RPMI7951 (cell line): ENCODE results near the gene AKR7A3. TPM values are rescaled to one million over a fixed set of nuclear protein-coding genes. Genes with fewer than 3 reads are reported as not detected.
"Not testable (repeated sequence)": the region's sequence is repeated elsewhere in the genome, so short reads cannot be mapped to it uniquely, and the experiment has no call there.

ENCODE experiments used
- DNase-seq: peaks from one replicate; pipeline ENCODE4 v3.0.0-alpha.2; 2012; ENCODE audit warnings: low read depth
- total RNA-seq: library from RNA; depleted of rRNA; stranded (reverse); fragments of >200 nt; shearing (Covaris generic); gene quantifications from 2 replicates; pipeline ENCODE4 v1.2.3, GENCODE V29; 2014

The AKR7A3 gene
- total RNA-seq, 1 experiment from 2014 or later, result 0.84 TPM

DNA sequence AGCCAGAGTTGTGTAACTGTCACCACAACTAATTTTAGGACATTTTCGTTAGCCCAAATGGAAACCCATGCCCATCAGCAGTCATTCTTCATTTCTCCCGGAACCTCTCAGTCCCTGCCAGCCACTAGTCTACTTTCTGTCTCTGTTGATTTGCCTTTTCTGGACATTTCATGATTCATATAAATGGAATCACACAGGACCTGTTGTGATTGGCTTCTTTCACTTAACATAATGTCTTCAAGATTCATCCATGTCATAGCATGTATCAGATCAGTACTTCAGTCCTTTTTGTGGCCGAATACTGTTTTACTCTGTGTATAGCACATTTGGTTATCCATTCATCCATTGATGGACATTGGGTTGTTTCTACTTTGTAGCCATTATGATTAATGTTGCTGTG lies 30.6 kb upstream of the AKR7A3 start:
- no peak for DNase-seq

DNA sequence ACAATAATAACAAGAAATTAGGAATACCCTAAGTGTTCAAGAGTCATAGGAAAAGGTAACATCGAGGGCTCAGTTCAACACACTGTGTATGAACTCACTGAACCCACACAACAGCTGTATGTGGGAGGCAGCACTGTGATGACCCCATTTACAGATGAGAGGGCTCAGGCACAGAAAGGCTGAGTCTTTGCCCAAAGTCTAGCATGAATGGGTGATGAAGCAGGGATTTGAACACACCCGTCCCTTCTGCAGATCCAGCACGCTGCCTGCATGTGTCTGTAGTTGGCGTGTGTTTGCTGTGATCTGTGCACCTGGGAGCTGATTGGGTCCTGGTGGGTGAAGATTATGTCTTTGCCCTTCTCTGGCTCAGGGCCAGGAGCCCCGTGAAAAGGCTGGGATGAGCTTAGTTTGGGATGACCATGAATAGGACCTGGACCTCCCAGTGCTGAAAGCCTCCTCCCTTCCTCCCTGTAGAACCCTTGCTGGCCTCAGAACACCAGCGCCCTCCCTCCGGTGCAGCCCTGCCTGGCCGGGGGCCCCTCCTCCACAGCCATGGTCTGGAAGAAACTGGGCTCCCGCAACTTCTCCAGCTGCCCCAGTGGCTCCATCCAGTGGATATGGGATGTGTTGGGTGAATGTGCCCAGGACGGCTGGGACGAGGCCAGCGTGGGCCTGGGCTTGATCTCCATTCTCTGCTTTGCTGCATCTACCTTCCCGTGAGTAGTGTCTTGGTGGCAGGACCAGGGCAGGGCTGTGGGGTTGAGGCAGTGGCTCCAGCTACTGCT lies 28.7 kb upstream of the AKR7A3 start:
- no peak for DNase-seq

DNA sequence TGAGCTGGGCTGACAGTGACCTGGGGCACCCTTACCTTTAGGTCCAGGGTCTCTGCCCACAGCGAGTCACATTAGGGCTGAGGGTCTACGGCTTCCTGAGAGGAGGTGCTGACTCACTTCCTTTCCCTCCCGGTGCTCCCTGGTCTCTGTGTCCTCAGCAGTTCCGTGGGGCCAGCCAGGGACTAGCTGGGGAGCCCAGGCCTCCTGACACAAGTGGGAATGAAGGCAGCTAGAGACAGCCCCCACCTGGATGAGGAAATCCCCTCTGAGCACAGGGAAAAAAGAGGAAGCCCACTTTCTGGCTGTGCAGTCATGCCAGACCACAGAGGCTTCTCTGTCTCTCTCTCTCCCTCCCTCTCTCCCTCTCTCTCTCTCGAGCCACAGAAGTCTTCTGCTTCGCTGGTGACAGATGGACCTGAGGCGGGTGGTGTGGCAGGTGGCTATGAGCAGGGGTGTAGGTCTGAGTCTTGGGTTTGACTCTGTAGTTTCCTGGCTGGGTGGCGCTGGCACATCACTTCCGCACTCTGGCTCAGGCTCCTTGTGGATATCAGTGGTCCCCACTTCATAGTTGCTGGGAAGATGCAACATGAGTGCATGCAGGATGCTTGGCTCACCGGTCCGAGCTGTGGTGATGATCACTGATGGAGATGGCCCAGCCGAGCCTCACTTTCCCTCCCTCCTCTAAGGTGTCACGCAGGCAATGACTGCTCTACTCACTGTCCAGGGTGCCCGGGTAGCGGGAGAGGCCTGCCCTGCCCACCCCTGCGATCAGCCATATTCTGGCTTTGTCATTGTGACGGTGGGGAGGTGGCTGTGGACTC lies 27.0 kb upstream of the AKR7A3 start:
- DNase-seq, result peak; percentile 43

DNA sequence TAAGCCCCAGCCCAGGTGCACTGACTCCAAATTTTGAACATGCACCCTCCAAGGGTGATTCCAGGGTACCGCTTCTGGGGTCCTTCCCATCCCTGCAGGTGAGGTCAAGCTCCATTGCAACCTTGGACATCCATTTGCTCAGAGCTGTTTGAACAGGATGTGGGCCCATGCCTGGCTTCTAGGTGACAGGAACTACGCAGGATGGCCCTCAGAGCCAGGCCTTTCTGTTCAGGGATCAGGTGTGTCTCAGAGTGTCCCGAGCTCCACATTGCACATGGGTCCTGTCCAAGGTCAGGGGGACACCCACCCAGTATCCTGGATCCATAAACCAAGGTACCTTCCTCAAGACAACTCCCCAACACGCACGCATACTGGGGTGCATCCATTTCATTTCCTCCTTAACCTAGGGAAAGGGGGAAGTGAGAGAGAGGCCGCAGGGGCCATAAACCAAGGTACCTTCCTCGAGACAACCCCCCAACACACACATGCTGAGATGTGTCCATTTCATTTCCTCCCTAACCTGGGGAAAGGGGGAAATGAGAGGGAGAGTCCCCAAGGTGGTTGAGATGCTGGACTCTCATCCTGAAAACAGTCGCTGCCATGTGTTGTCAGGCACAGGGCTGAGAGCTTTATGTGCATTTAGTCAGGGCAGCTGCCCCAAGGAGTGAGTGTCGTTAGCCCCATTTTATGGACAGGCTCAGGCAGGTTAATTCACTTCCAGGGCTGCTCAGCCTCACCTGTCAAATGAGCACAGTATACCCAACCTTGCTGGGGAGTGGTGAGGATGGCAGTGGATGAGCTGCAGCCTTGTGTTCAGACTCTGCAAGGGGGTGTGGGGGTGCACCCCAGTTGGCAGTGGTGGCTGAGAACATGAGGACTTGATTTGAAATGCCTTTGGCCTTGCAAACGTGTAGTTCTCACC lies 25.7 kb upstream of the AKR7A3 start:
- no peak for DNase-seq

DNA sequence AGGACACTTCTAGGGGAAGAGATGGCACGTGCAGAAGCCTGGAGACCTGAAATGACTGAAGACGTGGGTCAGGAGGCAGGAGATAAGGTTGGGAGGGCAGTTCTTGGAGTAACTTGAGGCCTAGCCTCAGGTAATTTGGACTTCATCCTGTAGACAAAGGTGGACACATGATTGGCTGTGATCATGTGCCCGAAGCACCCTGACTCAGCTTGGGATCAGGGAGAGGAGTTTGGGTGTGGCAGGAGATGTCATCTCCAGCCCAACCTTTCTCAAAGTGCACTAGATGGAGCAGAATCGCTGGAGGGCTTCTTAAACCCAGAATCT lies 25.0 kb upstream of the AKR7A3 start:
- DNase-seq, result no peak

DNA sequence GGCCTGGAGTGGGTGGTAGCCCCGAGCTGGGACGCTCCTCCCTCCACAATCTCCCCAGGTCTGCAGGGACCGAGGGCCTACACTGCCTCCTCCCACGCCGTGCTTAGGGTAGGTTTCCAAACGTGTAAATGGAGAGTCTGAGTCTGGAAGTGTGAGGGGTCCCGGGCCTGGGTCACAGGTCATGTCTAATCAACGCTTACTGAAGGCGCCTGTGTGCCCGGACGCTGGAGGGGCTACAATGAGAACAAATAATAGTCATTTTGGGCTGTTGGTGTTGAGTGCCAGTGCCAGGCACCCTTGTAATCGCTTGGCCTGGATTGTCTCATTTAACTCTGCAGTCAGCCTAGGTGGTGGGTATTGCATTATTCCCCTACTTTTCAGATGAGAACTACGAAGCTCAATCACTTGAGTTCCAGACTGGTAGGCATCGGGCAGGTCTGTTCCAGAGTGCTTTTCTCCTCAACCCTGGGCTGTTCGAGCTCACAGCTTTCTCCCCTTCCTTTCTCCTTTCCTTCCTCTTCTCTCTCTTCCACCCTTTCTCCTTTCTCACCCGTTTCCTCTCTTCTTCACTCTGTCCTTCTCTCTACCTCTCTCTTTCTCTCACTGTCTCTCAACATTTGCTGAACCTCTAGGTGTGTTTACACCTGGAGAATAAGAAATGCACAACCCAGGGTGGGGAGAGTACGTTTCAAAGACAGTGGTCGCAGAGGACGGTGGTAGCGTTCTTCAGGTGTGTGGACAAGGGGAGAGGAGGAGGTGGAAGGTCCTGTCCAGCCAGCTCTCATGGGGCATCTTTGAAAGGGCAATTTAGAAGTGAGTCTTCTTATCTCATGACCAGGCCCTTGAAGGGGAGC lies 24.4 kb upstream of the AKR7A3 start:
- DNase-seq, result no peak

DNA sequence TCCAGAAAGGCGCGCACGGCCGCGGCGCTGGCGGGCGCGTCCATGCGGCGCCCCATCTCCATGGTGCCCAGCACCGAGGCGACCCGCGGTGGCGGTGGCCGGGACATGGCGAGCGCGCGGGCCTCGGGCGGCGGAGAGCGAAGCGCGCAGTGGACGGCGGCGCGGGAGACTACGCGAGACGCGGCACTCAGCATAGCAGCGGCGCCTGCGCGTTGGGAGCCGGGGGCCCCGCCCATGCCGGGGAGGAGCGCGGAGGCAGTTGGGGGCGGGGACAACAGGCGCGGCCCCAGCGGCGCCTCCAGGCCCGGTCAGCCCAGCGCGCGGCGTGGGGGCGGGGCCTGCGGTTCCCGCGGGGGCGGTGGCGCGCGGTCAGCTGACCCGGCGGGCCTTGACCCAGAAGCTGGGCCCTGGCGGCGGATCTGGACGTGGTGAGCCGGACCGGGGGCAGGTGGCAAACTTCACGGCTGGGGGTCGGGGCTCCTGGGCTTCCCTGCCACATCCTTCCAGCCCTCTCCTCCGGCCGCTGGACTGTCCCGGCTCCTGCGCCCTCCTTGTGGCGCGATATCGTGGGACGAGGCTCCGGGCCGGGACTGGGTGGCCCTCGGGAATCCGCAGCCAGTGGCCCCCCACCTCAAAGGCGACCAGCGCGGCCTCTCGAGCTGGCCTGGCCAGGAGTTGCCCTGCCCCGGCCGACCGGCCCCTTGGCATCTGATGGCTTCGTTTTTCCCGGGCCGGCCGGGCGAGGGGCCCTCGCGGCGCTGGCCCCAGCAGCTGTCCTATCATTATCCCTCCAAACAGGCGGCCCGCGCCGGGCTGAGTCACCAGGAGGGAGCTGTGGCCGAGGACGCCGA lies 23.6 kb upstream of the AKR7A3 start, which contains the start of the genes AKR7A2 and SLC66A1:
AKR7A2 (minus strand) TSS at position 214 of the 851 bp plus-strand sequence; CDS start at position 194, 20 bp downstream.
SLC66A1 (plus strand) TSS at position 396 of the 851 bp plus-strand sequence. CDS start 5,352 bp downstream, outside the sequence.
- DNase-seq, result peak; percentile 90

DNA sequence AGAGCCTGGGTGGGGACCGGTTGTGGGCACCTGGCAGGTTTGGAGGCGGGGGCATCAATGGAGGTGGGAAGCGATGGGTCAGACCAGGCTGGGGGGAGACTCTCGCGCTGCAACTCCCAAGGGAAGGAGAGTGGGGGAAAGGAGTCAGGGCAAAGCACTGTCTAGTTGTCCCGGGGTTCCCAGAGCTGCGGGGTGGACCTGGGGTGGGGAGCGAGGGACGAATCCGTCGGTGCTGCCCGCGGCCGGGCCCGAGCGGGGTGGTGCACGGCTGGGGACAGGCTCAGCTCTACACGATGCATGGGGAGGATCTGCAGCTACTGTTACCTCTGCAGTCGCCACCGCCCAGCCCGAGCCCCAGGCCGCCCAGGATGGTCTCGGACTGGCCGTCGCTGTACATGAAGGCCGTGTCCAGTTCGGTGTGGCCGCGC lies 22.9 kb upstream of the AKR7A3 start:
- DNase-seq, result no peak

DNA sequence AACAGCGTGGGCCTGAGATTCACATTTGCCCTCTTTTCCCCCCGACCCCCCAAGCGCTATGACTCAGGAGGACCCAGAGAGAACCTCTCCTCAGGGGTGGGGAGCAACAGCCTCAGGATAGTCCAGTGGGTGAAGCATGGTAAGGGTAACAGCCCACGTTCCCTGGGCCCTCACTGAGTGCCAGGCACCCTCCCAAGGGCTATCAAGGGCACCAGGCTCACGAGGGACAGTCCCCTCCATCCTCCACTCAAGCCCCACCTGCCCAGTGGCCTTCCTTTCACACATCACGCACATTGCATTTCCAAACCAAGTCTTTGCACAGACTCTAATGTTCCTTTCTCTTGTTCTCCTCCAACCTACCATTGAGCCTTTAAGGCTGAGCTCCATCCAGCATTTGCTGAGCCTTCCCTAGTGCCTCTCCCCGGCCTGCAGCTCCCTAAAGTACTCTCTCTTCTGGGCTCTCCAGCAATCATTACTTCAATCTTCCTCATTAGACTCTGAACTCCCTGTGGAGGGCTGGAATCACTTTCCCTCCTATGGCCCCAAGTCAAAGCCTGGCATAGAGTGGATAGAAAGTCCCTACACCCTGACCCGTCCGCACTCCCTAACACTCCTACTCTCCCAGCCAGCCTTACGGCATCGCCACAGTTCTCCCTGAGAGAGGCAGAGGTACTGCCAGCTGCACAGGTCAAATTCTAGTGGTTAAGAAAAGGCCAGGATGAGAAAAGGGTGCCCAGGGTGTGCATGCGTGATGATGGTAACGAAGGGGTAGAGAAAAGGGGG lies 22.3 kb upstream of the AKR7A3 start:
- DNase-seq, result no peak

DNA sequence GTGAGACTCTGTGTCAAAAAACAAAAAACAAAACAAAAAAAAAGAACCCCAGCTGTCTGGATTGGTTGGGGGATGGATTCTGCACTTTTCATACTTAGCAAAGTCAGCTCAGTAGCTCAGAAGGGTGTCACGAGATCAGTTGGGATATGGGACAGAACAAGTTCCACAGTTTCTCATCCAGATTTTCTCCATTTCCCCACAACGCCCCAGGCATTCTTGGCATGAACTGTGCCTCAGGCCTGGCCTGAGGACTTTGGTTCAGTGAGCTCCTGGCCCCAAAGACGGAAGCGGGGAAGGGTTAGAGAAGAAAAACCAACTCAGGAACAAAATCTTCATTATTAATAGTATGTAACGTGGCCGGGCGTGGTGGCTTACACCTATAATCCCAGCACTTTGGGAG lies 21.5 kb upstream of the AKR7A3 start:
- DNase-seq, result no peak

DNA sequence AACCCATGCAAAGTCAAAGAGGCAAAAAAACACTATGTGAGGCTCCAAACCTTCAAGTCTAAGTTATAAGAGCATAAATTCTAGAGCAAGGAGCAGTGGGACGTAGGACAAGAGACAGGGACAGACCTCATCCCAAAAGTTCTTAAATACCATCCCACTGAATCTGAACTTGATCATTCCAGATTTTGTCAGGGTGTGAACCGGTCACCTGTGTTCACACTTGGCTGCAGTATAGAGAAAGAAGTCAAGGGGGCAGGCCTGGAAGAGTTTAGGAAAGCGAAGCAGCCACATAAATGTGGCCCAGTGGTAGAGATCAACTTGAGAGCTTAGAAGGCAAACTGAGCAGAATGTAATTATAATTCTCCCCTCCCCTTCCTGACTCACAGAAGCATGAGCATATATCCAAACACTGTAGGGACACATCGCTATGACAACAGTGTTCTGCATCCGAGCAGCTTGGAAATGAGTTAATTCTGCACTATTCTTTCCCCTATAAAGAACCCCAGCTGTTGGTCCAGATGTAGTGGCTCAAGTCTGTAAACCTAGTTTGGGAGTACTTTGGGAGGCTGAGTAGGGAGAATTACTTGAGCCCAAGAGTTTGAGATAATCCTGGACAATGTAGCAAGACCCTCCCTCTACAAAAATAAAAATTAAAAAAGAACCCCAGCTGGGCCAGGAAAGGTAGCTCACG lies 20.7 kb upstream of the AKR7A3 start:
- DNase-seq, result peak; percentile 63

DNA sequence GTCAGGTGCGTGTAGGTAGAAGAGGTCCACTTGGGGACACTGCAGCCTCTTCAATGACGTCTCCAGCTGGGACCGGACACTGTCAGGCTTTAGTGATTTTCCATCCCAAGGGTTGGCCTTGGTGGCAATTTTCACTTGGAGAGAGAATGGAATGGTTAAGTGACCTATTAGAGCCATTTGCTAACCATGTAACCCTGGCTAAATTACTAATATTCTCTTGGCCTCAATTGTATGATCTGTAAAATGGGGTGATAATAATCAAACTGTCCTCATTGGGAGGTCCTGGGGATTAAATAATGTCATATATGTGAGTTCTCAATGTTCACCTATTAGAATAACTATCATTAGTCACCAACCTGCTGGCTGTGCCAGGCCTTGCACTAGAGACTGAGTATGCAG lies 19.9 kb upstream of the AKR7A3 start:
- DNase-seq, result no peak

DNA sequence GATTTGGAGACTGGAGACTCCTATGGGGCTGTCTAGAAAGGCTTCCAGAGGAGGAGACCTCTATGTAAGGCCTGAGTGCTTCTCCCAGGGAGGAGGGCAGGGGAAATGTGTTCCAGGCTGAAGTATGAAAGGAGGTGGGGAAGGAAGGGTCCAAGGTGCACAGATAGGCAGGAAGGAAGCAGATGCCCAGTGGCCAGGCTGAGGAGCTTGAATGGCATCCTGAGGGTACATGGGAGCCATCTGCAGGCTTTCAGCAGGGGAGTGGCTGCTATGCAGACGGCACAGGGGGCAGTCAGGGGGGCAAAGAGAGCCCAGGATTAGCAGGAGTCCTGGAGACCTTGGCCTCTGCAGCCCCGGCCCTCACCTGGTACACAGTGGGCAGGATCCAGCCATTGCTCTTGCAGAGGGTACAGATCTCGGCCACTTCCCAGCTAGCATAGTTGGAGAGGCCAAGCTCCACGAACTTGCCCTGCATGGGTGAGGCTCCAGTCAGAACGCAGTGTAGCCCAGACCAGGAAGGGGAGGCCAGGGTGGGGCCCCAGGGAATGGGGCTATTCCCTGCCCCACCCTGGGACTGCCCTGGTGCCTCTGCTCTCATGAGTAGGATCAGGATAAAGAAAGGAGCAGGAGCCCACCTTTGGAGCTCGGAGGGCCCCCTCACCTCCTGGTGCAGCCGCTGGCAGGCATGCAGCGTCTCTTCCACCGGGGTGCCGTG lies 19.4 kb upstream of the AKR7A3 start:
- no peak for DNase-seq

DNA sequence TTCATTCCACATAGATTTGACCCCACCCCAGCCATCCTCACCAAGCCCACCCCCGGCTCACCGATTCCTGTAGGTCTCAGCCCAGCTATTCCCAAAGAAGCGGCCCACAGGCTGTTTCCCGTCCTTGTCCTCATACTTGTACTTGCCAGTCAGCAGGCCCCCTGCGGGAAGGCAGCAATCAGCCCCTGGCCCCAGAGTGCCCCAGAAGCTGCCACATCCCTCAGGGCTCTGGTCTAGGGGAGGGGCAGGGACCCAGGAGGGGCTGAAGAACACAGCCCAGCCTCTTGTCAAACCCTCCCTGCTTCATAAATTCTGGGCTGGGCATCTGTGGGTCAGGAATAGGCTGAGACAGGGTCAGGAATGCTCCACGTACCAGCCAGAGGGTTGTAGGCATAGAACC lies 18.4 kb upstream of the AKR7A3 start:
- DNase-seq, result no peak

DNA sequence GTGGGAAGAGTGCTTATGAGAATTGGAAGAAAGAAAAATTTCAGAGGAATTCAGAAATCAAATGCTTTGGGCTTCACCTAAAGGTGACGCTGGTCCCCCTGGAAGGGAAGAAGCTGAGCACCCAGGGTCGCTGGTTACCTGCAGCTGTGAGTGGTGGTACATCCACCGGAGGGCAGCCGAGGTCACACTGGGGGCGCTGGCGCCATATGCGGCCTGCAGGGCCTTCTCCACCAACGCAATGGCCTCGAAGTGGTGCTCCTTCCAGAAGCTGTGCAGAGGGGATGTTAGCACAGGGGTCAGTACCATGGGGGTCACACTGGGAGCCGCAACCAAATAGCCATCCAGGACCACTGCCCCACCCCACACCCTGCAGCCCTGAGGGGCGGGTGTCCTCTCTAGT lies 17.3 kb upstream of the AKR7A3 start:
- DNase-seq, result no peak

DNA sequence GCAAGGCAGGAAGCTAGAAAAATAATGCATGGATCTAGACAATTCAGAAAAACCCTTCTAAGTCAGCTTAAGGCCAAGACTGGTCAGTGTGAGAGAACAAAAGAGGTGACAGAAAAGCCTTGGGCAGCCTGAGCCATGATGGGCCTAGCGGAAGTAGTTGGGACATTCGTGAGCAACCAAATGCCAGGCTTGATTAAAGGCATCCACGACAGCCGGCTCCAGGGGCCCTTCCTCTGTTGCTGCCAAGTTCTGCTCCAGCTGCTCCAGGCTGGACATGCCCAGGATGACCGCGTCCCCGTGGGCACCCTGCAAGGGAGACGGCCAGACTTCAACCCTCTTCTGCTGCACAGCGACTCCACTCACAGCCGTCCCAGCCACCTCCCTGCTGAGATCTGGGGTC lies 15.5 kb upstream of the AKR7A3 start:
- not testable (repeated sequence) for DNase-seq

DNA sequence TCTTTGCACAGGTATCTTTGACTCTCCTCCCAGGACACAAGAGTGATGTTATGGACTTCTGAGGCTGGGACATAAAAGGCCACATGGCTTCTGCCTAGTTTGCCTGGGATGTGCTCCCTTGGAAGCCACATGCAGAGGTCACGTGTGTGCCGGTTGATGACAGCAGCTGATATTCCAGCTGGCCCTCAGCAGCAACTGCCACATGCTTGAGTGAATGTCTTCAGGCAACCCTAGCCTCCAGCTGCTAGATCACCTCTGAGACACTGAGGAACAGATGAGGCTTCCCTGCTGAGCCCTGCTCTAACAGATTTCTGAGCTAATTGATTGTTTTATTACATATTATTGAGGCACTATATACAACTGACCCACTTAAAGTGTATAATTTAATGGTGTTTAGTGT lies 11.6 kb upstream of the AKR7A3 start:
- no peak for DNase-seq

DNA sequence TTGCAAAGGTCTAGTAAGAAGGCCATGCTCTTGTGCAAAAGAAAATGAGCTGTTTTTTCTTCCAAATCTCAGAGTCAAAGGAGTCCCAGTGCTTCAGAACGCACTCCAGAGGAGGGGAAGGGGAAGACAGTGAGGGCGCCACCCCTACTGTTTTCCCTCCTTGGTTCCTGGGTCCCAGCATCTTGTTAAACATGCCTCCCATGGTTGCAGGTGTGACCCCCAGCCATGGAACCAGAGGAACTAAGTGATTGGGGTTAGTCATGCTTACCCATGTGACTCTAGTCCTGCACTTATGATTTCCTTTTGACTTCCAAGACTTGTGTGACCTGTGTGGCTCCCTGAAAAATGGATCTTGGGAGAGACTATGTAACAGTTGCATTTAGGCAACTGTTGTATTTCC lies 6.1 kb upstream of the AKR7A3 start:
- no peak for DNase-seq
